Keratinocyte (primary cell): ENCODE measurements around the gene ZZZ3. TPM values are rescaled to one million over a fixed set of nuclear protein-coding genes. Genes with fewer than 3 reads are reported as not detected.

Experiments
- DNase-seq: peaks from one replicate; pipeline ENCODE4 v3.0.0-alpha.2; 2011; ENCODE audit warnings: low read depth, missing footprints, low spot score
- FAIRE-seq: peaks from 2 replicates; lab custom pipeline; 2011; peaks lifted over from hg19 to GRCh38; lab: Jason Lieb, UNC
- H2AFZ ChIP-seq: 2 replicates; pipeline ENCODE4 v1.6.0; 2012; ENCODE audit warnings: low read length, control low read depth, inconsistent platforms; ENCODE audit not compliant: control insufficient read depth
- H3K27ac ChIP-seq: 2 replicates; pipeline ENCODE4 v1.5.1; 2011; ENCODE audit warnings: low read length; ENCODE audit not compliant: control insufficient read depth, insufficient read depth
- H3K27me3 ChIP-seq: 3 replicates; pipeline ENCODE4 v1.6.0; 2011; ENCODE audit warnings: low read length; ENCODE audit not compliant: control insufficient read depth, insufficient read depth; ENCODE audit errors: extremely low read depth
- H3K36me3 ChIP-seq, 2 experiments: 2 replicates in 1 of 2; 3 replicates in 1 of 2; pipeline ENCODE4 v1.5.1; 2011; ENCODE audit warnings: low read length in 2 of 2, mild to moderate bottlenecking in 1 of 2; ENCODE audit not compliant: control insufficient read depth in 2 of 2, insufficient read depth in 2 of 2; ENCODE audit errors: extremely low read depth in 1 of 2
- H3K4me1 ChIP-seq: 3 replicates; pipeline ENCODE4 v1.5.1; 2011; ENCODE audit warnings: low read length; ENCODE audit not compliant: control insufficient read depth, insufficient read depth; ENCODE audit errors: extremely low read depth
- H3K4me2 ChIP-seq: 3 replicates; pipeline ENCODE4 v1.6.0; 2011; ENCODE audit warnings: low read depth, low read length; ENCODE audit not compliant: control insufficient read depth, insufficient read depth; ENCODE audit errors: extremely low read depth
- H3K4me3 ChIP-seq, 3 experiments: fragments of 200-600 bp in 1 of 3; sonication (generic) in 1 of 3; 2 replicates in 2 of 3; 3 replicates in 1 of 3; pipeline ENCODE4 v1.5.1; 2011 to 2016; ENCODE audit warnings: low read length in 3 of 3, mild to moderate bottlenecking in 3 of 3, control low read depth in 2 of 3, inconsistent platforms in 1 of 3, low read depth in 1 of 3, mixed read lengths in 1 of 3, mixed run types in 1 of 3, moderate library complexity in 1 of 3; ENCODE audit not compliant: control insufficient read depth in 2 of 3, insufficient read depth in 2 of 3; ENCODE audit errors: extremely low read depth in 1 of 3
- H3K79me2 ChIP-seq: 2 replicates; pipeline ENCODE4 v1.6.0; 2012; ENCODE audit warnings: low read length; ENCODE audit not compliant: control insufficient read depth, insufficient read depth
- H3K9ac ChIP-seq: 3 replicates; pipeline ENCODE4 v1.6.0; 2011; ENCODE audit warnings: low read length; ENCODE audit not compliant: control insufficient read depth, insufficient read depth; ENCODE audit errors: extremely low read depth
- H3K9me1 ChIP-seq: 3 replicates; pipeline ENCODE4 v1.6.0; 2011; ENCODE audit warnings: low read length; ENCODE audit not compliant: control insufficient read depth, insufficient read depth; ENCODE audit errors: extremely low read depth
- H3K9me3 ChIP-seq: 2 replicates; pipeline ENCODE4 v1.5.1; 2012; ENCODE audit warnings: low read depth, low read length; ENCODE audit not compliant: control insufficient read depth
- H4K20me1 ChIP-seq: 3 replicates; pipeline ENCODE4 v1.6.0; 2011; ENCODE audit warnings: low read length; ENCODE audit not compliant: control insufficient read depth, insufficient read depth; ENCODE audit errors: extremely low read depth
- EZH2 ChIP-seq: IDR thresholded peaks from one replicate; pipeline ENCODE4 v1.6.1; 2012; ENCODE audit warnings: inconsistent platforms, mild to moderate bottlenecking, low read length, moderate library complexity
- dilution Hi-C: fragments of 300-500 bp; cut with MboI; formaldehyde crosslinking; loops from one replicate; pipeline ENCODE4 v1.7.0; 2020; ENCODE audit warnings: low sequenced_read_pairs; ENCODE audit not compliant: extremely low pct_ligation_motif_present
- polyA plus RNA-seq, 5 experiments: library from polyadenylated mRNA; depleted of rRNA in 3 of 5; stranded (reverse) in 3 of 5; stranded (forward) in 1 of 5; unstranded in 1 of 5; fragments of >200 nt; gene quantifications; 1 replicate in 1 of 5; 2 replicates in 3 of 5; 3 replicates in 1 of 5; pipeline versions ENCODE4 v1.2.1 to v1.2.3, GENCODE V29; 2011 to 2012; ENCODE audit warnings: missing spikeins in 2 of 5, low read depth in 1 of 5, low replicate concordance in 1 of 5
- TF ChIP-seq, protein P1 (sequence below), 3 experiments: IDR thresholded peaks in 1 of 3; conservative IDR thresholded peaks in 1 of 3; optimal IDR thresholded peaks in 1 of 3; 2 replicates in 2 of 3; 3 replicates in 1 of 3; pipeline versions ENCODE3 to v1.5.1; 2011; ENCODE audit warnings: low read length in 3 of 3, mild to moderate bottlenecking in 3 of 3, moderate library complexity in 2 of 3, control low read depth in 1 of 3, inconsistent platforms in 1 of 3; ENCODE audit not compliant: insufficient read depth in 2 of 3; ENCODE audit errors: extremely low read depth in 1 of 3

Gene ZZZ3
- polyA plus RNA-seq, 1 donor (not counting 4 experiments of a cell fraction or from before 2014, with no cell fraction given), result 30.6 TPM

DNA sequence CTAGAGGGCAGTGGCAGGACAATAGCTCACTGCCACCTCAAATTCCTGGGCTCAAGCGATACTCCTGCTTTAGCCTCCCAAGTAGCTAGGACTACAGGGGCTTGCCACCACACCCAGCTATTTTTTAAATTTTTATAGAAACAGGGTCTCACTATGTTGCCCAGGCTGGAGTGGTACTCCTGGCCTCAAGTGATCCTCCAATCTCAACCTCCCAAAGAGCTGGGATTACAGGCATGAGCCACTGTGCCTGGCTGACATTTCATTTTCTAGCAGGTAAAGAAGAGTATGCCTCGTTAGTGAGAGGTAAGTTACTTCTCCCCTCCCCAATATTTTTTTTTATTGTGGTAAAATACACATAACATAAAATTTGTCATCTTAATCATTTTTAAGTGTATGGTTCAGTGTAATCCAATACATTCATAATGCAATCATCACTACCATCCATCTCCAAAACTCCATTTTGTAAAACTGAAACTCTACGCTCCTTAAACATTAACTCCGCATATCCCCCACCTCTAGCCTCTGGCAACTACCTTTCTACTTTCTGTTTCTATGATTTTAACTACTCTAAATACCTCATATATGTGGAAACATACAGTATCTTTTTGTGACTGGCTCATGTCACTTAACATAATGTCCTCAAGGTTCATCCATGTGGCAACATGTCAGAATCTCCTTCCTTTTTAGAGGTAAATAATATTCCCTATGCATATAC lies 22.4 kb downstream of the ZZZ3 start:
- peaks cover 5% of the 10 kb centered on the region for H4K20me1 ChIP-seq
- H3K27ac ChIP-seq, result no peak overlapping the region
- H3K9me3 ChIP-seq, result no peaks in the 10 kb centered on the region

DNA sequence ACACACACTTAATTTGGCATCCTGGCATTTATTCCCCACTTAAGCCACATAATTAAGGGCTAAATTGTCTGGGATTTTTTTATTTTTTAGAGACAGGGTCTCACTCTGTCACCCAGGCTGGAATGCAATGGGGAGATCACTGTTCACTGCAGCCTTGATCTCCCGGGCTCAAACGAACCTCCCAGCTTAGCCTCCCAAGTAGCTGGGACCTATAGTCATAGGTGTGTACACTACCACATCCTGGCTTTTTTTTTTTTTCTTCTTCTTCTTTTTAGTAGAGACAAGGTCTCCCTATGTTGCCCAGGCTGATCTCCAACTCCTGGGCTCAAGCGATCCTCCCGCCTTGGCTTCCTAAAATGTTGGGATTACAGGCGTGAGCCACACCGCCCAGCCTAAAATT lies 24.2 kb downstream of the ZZZ3 start:
- Histone ChIP-seq H3K79me2 (peaks cover 92% of the 10 kb centered on the region), H3K4me2 (no peak overlapping the region), H3K36me3 (no peaks in the 10 kb centered on the region), H4K20me1 (peaks cover 5% of the 10 kb centered on the region), H3K27me3 (no peaks in the 10 kb centered on the region), H3K9me3 (no peaks in the 10 kb centered on the region), H3K4me3 (no peak overlapping the region), H2AFZ (no peak overlapping the region), H3K9me1 (no peaks in the 10 kb centered on the region), H3K27ac (no peak overlapping the region), H3K4me1 (no peaks in the 10 kb centered on the region), H3K9ac (no peak overlapping the region)
- FAIRE-seq (no peak), DNase-seq (no peak)
- no peak for TF ChIP-seq EZH2
- TF ChIP-seq, protein P1, sequence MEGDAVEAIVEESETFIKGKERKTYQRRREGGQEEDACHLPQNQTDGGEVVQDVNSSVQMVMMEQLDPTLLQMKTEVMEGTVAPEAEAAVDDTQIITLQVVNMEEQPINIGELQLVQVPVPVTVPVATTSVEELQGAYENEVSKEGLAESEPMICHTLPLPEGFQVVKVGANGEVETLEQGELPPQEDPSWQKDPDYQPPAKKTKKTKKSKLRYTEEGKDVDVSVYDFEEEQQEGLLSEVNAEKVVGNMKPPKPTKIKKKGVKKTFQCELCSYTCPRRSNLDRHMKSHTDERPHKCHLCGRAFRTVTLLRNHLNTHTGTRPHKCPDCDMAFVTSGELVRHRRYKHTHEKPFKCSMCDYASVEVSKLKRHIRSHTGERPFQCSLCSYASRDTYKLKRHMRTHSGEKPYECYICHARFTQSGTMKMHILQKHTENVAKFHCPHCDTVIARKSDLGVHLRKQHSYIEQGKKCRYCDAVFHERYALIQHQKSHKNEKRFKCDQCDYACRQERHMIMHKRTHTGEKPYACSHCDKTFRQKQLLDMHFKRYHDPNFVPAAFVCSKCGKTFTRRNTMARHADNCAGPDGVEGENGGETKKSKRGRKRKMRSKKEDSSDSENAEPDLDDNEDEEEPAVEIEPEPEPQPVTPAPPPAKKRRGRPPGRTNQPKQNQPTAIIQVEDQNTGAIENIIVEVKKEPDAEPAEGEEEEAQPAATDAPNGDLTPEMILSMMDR (optimal IDR thresholded peaks at IDR 0.05 in 1 of 3, IDR thresholded peaks at IDR 0.05 in 1 of 3, conservative IDR thresholded peaks at IDR 0.05 in 1 of 3; ENCODE audit: extremely low read depth in 1 of 3, insufficient read depth in 2 of 3, low read length in 3 of 3), result no peak
- dilution Hi-C loops, result no loop called here

More for the DNA sequence above, 22.4 kb downstream of the ZZZ3 start:
- Histone ChIP-seq H3K4me3 (no peak overlapping the region), H2AFZ (no peak overlapping the region), H3K9ac (no peak overlapping the region), H3K9me1 (no peaks in the 10 kb centered on the region), H3K79me2 (peaks cover 97% of the 10 kb centered on the region), H3K36me3 (no peaks in the 10 kb centered on the region), H3K27me3 (no peaks in the 10 kb centered on the region), H3K4me2 (no peak overlapping the region), H3K4me1 (no peaks in the 10 kb centered on the region)
- dilution Hi-C loops, result no loop called here
- DNase-seq (no peak), FAIRE-seq (no peak)
- no peak for TF ChIP-seq EZH2
- TF ChIP-seq, protein P1 (optimal IDR thresholded peaks at IDR 0.05 in 1 of 3, IDR thresholded peaks at IDR 0.05 in 1 of 3, conservative IDR thresholded peaks at IDR 0.05 in 1 of 3; ENCODE audit: extremely low read depth in 1 of 3, insufficient read depth in 2 of 3, low read length in 3 of 3), result no peak
